A549 (cell line): ENCODE data around the gene ZNF273. TPM values are rescaled to one million over a fixed set of nuclear protein-coding genes. Genes with fewer than 3 reads are reported as not detected.

Experiments
- ATAC-seq, 2 experiments: fragments of 200-7000 bp in 1 of 2; fragments of >200 bp in 1 of 2; cut with Nextera tagmentation in 1 of 2; cut with Tn5 transposase in 1 of 2; 3 replicates each; pipeline versions ENCODE4 v1.8.0 to v1.9.1; 2018 to 2020; ENCODE audit warnings: mild to moderate bottlenecking in 1 of 2, moderate library complexity in 1 of 2
- CTCF ChIA-PET: fragments of 300-600 bp; sonication (Branson Sonifier 250); formaldehyde crosslinking; extraction: SDS; loops from one replicate; lab custom pipeline; 2021; ENCODE audit warnings: antibody characterized with exemption, inconsistent platforms; lab: Yijun Ruan, JAX
- POLR2A ChIA-PET: fragments of 350-600 bp; formaldehyde crosslinking; extraction: SDS; loops from one replicate; lab custom pipeline; 2021; ENCODE audit warnings: antibody characterized with exemption, inconsistent platforms; lab: Yijun Ruan, JAX
- DNase-seq, 2 experiments: peaks; one replicate each; pipeline versions ENCODE4 v3.0.0 to v3.0.0-alpha.2; 2011 to 2016; ENCODE audit warnings: low read depth in 1 of 2, low spot score in 1 of 2
- FAIRE-seq: peaks from 2 replicates; lab custom pipeline; 2011; peaks lifted over from hg19 to GRCh38; lab: Jason Lieb, UNC
- H3K27ac ChIP-seq, 2 experiments: fragments of >200 bp; sonication (Bioruptor Twin); formaldehyde crosslinking; 3 replicates each; pipeline ENCODE4 v1.5.1; 2016 to 2017
- H3K4me1 ChIP-seq: fragments of >200 bp; sonication (Bioruptor Twin); formaldehyde crosslinking; 3 replicates; pipeline ENCODE4 v1.6.1; 2016
- H3K4me2 ChIP-seq: fragments of >200 bp; sonication (Bioruptor Twin); formaldehyde crosslinking; 3 replicates; pipeline ENCODE4 v1.6.1; 2016
- H3K4me3 ChIP-seq: fragments of >200 bp; sonication (Bioruptor Twin); formaldehyde crosslinking; 3 replicates; pipeline ENCODE4 v1.5.1; 2016
- H3K9me3 ChIP-seq: fragments of >200 bp; sonication (Bioruptor Twin); formaldehyde crosslinking; 3 replicates; pipeline ENCODE4 v1.6.1; 2016
- CBX2 ChIP-seq: fragments of 200-600 bp; sonication (generic); IDR thresholded peaks from 2 replicates; pipeline ENCODE4 v1.6.1; 2016; ENCODE audit warnings: low read depth, mild to moderate bottlenecking, borderline replicate concordance
- CBX8 ChIP-seq: fragments of 200-600 bp; sonication (generic); IDR thresholded peaks from 2 replicates; pipeline ENCODE4 v1.6.1; 2016
- CHD2 ChIP-seq: fragments of 150-350 bp; IDR thresholded peaks from 2 replicates; pipeline ENCODE4 v1.6.1; 2014; ENCODE audit warnings: low read length; ENCODE audit not compliant: partially characterized antibody
- CHD4 ChIP-seq: fragments of 200-600 bp; sonication (generic); IDR thresholded peaks from 2 replicates; pipeline ENCODE4 v1.6.1; 2016; ENCODE audit warnings: antibody characterized with exemption, mild to moderate bottlenecking, borderline replicate concordance
- EHF ChIP-seq: fragments of 250-450 bp; sonication (Bioruptor Pico); IDR thresholded peaks from 2 replicates; pipeline ENCODE4 v1.5.0; 2020; ENCODE audit warnings: mild to moderate bottlenecking
- EHMT2 ChIP-seq: fragments of 200-600 bp; sonication (generic); IDR thresholded peaks from 2 replicates; pipeline ENCODE4 v1.6.1; 2016; ENCODE audit warnings: antibody characterized with exemption, low read depth, mild to moderate bottlenecking, moderate library complexity
- ESRRA ChIP-seq: fragments of 150-350 bp; IDR thresholded peaks from 2 replicates; pipeline ENCODE4 v1.6.1; 2014; ENCODE audit warnings: mild to moderate bottlenecking, low read length, borderline replicate concordance
- HDAC2 ChIP-seq: fragments of 200-600 bp; sonication (generic); IDR thresholded peaks from 2 replicates; pipeline ENCODE4 v1.6.1; 2016
- HOXA7 ChIP-seq: fragments of 250-450 bp; sonication (Bioruptor Pico); IDR thresholded peaks from 2 replicates; pipeline ENCODE4 v1.5.0; 2020; ENCODE audit warnings: mild to moderate bottlenecking, moderate library complexity
- HOXB13 ChIP-seq: fragments of 250-450 bp; sonication (Bioruptor Pico); IDR thresholded peaks from 2 replicates; pipeline ENCODE4 v1.5.0; 2020; ENCODE audit warnings: low read depth, mild to moderate bottlenecking, moderate library complexity
- JUNB ChIP-seq: fragments of >200 bp; sonication (Bioruptor Twin); formaldehyde crosslinking; IDR thresholded peaks from 2 replicates; pipeline ENCODE4 v1.6.1; 2016
- MAX ChIP-seq: IDR thresholded peaks from 2 replicates; pipeline ENCODE4 v1.6.1; 2012
- MYC ChIP-seq: IDR thresholded peaks from 2 replicates; pipeline ENCODE4 v1.6.1; 2012; ENCODE audit warnings: mild to moderate bottlenecking, inconsistent platforms, low read length, improper control_type of control experiment, borderline replicate concordance
- POLR2AphosphoS2 ChIP-seq: conservative IDR thresholded peaks from 2 replicates; pipeline ENCODE4 v1.6.1; 2012; ENCODE audit warnings: low read length, improper control_type of control experiment, inconsistent platforms
- RARB ChIP-seq: fragments of 250-450 bp; sonication (Bioruptor Pico); IDR thresholded peaks from 2 replicates; pipeline ENCODE4 v1.8.0; 2021; ENCODE audit warnings: mild to moderate bottlenecking, moderate library complexity
- RCOR1 ChIP-seq: fragments of 150-350 bp; IDR thresholded peaks from 2 replicates; pipeline ENCODE4 v1.6.1; 2014; ENCODE audit warnings: antibody characterized with exemption, low read length, low read depth
- REST ChIP-seq: fragments of 200-600 bp; sonication (generic); IDR thresholded peaks from 2 replicates; pipeline ENCODE4 v1.6.1; 2016; ENCODE audit warnings: antibody characterized with exemption, mild to moderate bottlenecking, moderate library complexity
- SMC3 ChIP-seq: fragments of >200 bp; sonication (Bioruptor Twin); formaldehyde crosslinking; IDR thresholded peaks from 3 replicates; pipeline ENCODE4 v1.6.1; 2018; ENCODE audit warnings: inconsistent platforms
- SREBF2 ChIP-seq: fragments of 450-650 bp; IDR thresholded peaks from 2 replicates; pipeline ENCODE4 v1.6.1; 2014; ENCODE audit warnings: mild to moderate bottlenecking, moderate library complexity
- ZC3H11A ChIP-seq: fragments of 450-650 bp; IDR thresholded peaks from 2 replicates; pipeline ENCODE4 v1.6.1; 2014; ENCODE audit warnings: antibody characterized with exemption, mild to moderate bottlenecking
- ZFP36 ChIP-seq: fragments of 450-650 bp; IDR thresholded peaks from 2 replicates; pipeline ENCODE4 v1.6.1; 2014; ENCODE audit warnings: borderline replicate concordance; ENCODE audit not compliant: partially characterized antibody
- WGBS: methylation state at CpG from one replicate; pipeline ENCODE4 v1.1.6; 2017; ENCODE audit errors: missing lambda C conversion rate; 5-methylcytosine and 5-hydroxymethylcytosine counted together
- polyA plus RNA-seq, 4 experiments: library from polyadenylated mRNA; depleted of rRNA in 3 of 4; stranded (reverse); fragments of >200 nt; fragmentation: RNase III in 1 of 4; extraction: RNeasy Plus Mini Kit Qiagen cat#74134 plus additional on column Dnase treatment in 1 of 4; gene quantifications; 2 replicates in 3 of 4; 3 replicates in 1 of 4; pipeline ENCODE4 v1.2.3, GENCODE V29; 2011 to 2017
- TF ChIP-seq, protein P1 (sequence below): IDR thresholded peaks from 2 replicates; pipeline ENCODE4 v1.6.1; 2012; ENCODE audit warnings: low read depth, borderline replicate concordance

ZNF273 gene
- polyA plus RNA-seq, 2 of the 4 experiments (the other 2 are of a cell fraction), result 3.1 to 5.2 TPM

DNA sequence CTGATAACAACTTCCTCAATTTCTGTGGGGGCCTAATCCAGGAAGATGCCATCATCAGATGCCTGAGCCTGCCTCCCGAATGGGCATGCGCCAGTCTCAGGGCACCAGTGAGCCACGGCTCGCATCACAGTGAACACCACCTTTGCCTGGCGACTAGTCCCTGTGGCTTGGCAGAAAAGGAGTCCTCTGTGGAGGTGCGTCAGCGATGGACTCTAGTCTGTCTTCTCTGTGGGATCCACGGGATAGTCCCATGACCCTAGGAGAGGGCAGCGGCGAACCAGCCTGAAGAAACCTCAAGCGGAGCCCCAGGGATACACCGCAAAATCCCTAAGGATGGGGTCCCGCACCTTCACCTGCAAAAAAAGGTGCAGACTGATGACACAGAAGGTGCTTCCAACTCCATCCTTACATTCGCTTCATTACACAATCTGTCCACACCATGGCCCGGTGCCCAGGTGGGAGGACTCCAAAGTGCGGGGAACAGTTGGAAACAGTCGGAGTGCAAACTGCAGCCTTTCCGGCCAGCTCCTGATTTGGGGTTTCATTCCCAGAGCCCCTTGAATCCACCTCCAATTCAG, 35.1 kb upstream of the ZNF273 start:
- Histone ChIP-seq H3K4me1 (no peaks in the 10 kb centered on the region), H3K27ac (no peak overlapping the region), H3K4me3 (no peak overlapping the region), H3K9me3 (no peaks in the 10 kb centered on the region; the same call in 2 of the 3 replicates), H3K4me2 (no peak overlapping the region)
- TF ChIP-seq POLR2AphosphoS2, result no peak
- TF ChIP-seq, protein P1, sequence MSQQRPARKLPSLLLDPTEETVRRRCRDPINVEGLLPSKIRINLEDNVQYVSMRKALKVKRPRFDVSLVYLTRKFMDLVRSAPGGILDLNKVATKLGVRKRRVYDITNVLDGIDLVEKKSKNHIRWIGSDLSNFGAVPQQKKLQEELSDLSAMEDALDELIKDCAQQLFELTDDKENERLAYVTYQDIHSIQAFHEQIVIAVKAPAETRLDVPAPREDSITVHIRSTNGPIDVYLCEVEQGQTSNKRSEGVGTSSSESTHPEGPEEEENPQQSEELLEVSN, result no peak
- no peak for TF ChIP-seq EHMT2
- no peak for TF ChIP-seq REST
- ATAC-seq (no peak), DNase-seq (no peak), FAIRE-seq (no peak)
- POLR2A ChIA-PET, result no interaction called here
- 35% methylated on average over 14 of the region's 18 CpGs for WGBS
- CTCF ChIA-PET, result no interaction called here

- H3K9me3 ChIP-seq, result no peaks in the 10 kb centered on the region
Observed at GRCh38 chr7:64868499-64868898, 34.6 kb upstream of the ZNF273 start.

GRCh38 chr7:64869121-64869725, 33.9 kb upstream of the ZNF273 start:
- no peaks in the 10 kb centered on the region for H3K4me1 ChIP-seq
- TF ChIP-seq SMC3, result no peak
- FAIRE-seq (no peak), DNase-seq (no peak), ATAC-seq (no peak)
- ChIA-PET CTCF (no interaction called here), POLR2A (no interaction called here)
- 6% methylated on average over 8 of the region's 8 CpGs for WGBS
- H3K4me2 ChIP-seq, result no peak overlapping the region
- H3K27ac ChIP-seq, result no peak overlapping the region
- H3K4me3 ChIP-seq, result no peak overlapping the region
- no peaks in the 10 kb centered on the region for H3K9me3 ChIP-seq

More at GRCh38 chr7:64868499-64868898, 34.6 kb upstream of the ZNF273 start:
- DNase-seq (no peak), FAIRE-seq (no peak), ATAC-seq (no peak)
- ChIA-PET POLR2A (no interaction called here), CTCF (no interaction called here)
- TF ChIP-seq RCOR1, result no peak
- TF ChIP-seq CHD2, result no peak
- TF ChIP-seq CHD4, result no peak
- no peak for TF ChIP-seq CBX8
- TF ChIP-seq MAX, result no peak
- TF ChIP-seq ZFP36, result no peak
- no peak for TF ChIP-seq RARB (CRISPR knock-in tag)
- no peak for TF ChIP-seq EHF (CRISPR knock-in tag)
- TF ChIP-seq JUNB, result no peak
- no peak for TF ChIP-seq ZC3H11A
- no peak for TF ChIP-seq ESRRA
- no peak for TF ChIP-seq HDAC2
- TF ChIP-seq MYC, result no peak
- no peak for TF ChIP-seq CBX2
- no peak for TF ChIP-seq HOXA7
- TF ChIP-seq SREBF2, result no peak
- no peak for TF ChIP-seq HOXB13
- Histone ChIP-seq H3K4me1 (no peaks in the 10 kb centered on the region), H3K4me2 (no peak overlapping the region), H3K4me3 (no peak overlapping the region), H3K27ac (no peak overlapping the region)
- WGBS, result 20% methylated on average over 11 of the region's 11 CpGs
